Body of pancreas (tissue), 4 donors: ENCODE results near the gene CFAP90.

ENCODE experiments used
- POLR2A ChIP-seq, 3 donors: fragments of 450-650 bp; IDR thresholded peaks; one replicate each; pipeline ENCODE4 v1.6.1; 2016; ENCODE audit warnings: antibody characterized with exemption in 3 of 3, mild to moderate bottlenecking in 2 of 3
- TF ChIP-seq, protein P1 (sequence below), 7 experiments: fragments of 450-650 bp in 4 of 7; fragments of 200-600 bp in 3 of 7; sonication (generic) in 3 of 7; IDR thresholded peaks; one replicate each; pipeline ENCODE4 v1.5.1; 2016 to 2019; ENCODE audit warnings: antibody characterized with exemption in 7 of 7

DNA sequence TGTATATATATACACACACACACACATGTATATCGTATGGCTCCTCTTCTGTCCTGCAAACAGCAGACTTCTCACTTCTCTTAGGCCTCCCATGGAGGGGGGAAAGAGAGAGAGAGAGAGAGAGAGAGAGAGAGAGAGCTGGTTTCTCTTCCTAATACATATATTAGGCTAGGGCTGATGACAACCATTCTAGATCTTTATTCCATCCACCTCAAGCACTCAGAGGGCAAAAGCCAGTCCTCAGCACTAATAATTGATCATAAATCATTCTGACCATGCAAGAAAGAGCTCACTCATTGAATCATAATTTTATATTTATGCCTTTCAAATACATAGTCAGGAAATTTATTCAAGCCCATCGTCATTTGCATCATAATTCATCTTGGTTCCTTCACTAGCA lies 47.0 kb downstream of the CFAP90 start:
- TF ChIP-seq, protein P1, sequence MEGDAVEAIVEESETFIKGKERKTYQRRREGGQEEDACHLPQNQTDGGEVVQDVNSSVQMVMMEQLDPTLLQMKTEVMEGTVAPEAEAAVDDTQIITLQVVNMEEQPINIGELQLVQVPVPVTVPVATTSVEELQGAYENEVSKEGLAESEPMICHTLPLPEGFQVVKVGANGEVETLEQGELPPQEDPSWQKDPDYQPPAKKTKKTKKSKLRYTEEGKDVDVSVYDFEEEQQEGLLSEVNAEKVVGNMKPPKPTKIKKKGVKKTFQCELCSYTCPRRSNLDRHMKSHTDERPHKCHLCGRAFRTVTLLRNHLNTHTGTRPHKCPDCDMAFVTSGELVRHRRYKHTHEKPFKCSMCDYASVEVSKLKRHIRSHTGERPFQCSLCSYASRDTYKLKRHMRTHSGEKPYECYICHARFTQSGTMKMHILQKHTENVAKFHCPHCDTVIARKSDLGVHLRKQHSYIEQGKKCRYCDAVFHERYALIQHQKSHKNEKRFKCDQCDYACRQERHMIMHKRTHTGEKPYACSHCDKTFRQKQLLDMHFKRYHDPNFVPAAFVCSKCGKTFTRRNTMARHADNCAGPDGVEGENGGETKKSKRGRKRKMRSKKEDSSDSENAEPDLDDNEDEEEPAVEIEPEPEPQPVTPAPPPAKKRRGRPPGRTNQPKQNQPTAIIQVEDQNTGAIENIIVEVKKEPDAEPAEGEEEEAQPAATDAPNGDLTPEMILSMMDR (IDR thresholded peaks at IDR 0.05), result no peak
- no peak for TF ChIP-seq POLR2A (IDR thresholded peaks at IDR 0.05)
